Stomach (tissue), 9 donors: ENCODE data around the gene FAM151A. TPM values are rescaled to one million over a fixed set of nuclear protein-coding genes. Genes with fewer than 3 reads are reported as not detected.

Experiments
- DNase-seq, 2 donors: peaks; one replicate each; pipeline versions ENCODE4 v3.0.0 to v3.0.0-alpha.2; 2013 to 2019
- H3K27ac ChIP-seq, 5 donors: fragments of 200-600 bp in 4 of 5; sonication (generic) in 4 of 5; one replicate each; pipeline ENCODE4 v1.5.1; 2013 to 2019; ENCODE audit warnings: mild to moderate bottlenecking in 1 of 5, moderate library complexity in 1 of 5
- H3K27me3 ChIP-seq, 3 donors: fragments of 200-600 bp; sonication (generic); one replicate each; pipeline ENCODE4 v1.5.1; 2017 to 2019; ENCODE audit warnings: mixed run types in 1 of 3
- H3K36me3 ChIP-seq, 4 donors: fragments of 200-600 bp; sonication (generic); 1 replicate in 3 of 4; 2 replicates in 1 of 4; pipeline ENCODE4 v1.5.1; 2016 to 2019
- H3K4me1 ChIP-seq, 4 donors: fragments of 200-600 bp; sonication (generic); one replicate each; pipeline ENCODE4 v1.5.1; 2016 to 2019
- H3K4me3 ChIP-seq, 4 donors: fragments of 200-600 bp; sonication (generic) in 3 of 4; one replicate each; pipeline ENCODE4 v1.5.1; 2016 to 2019; ENCODE audit warnings: mild to moderate bottlenecking in 1 of 4
- H3K9me3 ChIP-seq, 4 donors: fragments of 200-600 bp; sonication (generic); one replicate each; pipeline ENCODE4 v1.5.1; 2016 to 2019
- EP300 ChIP-seq: sonication (generic); formaldehyde crosslinking; IDR thresholded peaks from one replicate; pipeline ENCODE4 v1.6.1; 2017; ENCODE audit warnings: antibody characterized with exemption
- POLR2A ChIP-seq, 4 donors: fragments of 450-650 bp; IDR thresholded peaks; one replicate each; pipeline ENCODE4 v1.6.1; 2016; ENCODE audit warnings: antibody characterized with exemption in 4 of 4, control low read depth in 2 of 4, mild to moderate bottlenecking in 1 of 4, moderate library complexity in 1 of 4
- POLR2AphosphoS5 ChIP-seq, 3 donors: sonication (generic); formaldehyde crosslinking; IDR thresholded peaks; one replicate each; pipeline ENCODE4 v1.6.1; 2016; ENCODE audit warnings: antibody characterized with exemption in 3 of 3
- WGBS, 5 donors: extraction: QIAGEN DNeasy Blood & Tissue Kit in 3 of 5; methylation state at CpG; one replicate each; pipeline versions ENCODE4 v1.1.5 to v1.1.7; 2013 to 2018; 5-methylcytosine and 5-hydroxymethylcytosine counted together
- intact Hi-C: fragments of 100-400 bp; cut with DNase I; formaldehyde crosslinking; loops from one replicate; pipeline ENCODE4 v1.15.1; 2023; ENCODE audit warnings: low total_unique reads
- polyA plus RNA-seq, 3 donors: library from polyadenylated mRNA; stranded (reverse); fragments of 200-250 nt; gene quantifications; one replicate each; pipeline ENCODE4 v1.2.3, GENCODE V29; 2013
- total RNA-seq, 5 donors: library from RNA; depleted of rRNA; stranded (reverse); fragments of >200 nt; gene quantifications; one replicate each; pipeline versions ENCODE4 v1.1.0 to v1.2.3, GENCODE V29; 2014 to 2016
- TF ChIP-seq, protein P1 (sequence below), 7 experiments: fragments of 450-650 bp in 4 of 7; fragments of 200-600 bp in 3 of 7; sonication (generic) in 3 of 7; IDR thresholded peaks; one replicate each; pipeline ENCODE4 v1.5.1; 2016 to 2019; ENCODE audit warnings: antibody characterized with exemption in 7 of 7, control low read depth in 2 of 7, mild to moderate bottlenecking in 1 of 7
- donor health status: healthy with polysubstance abuse.
- donor health status: Bipolar disorder and iron deficiency.
- donor health status: healthy.

The FAM151A gene
- total and polyA plus RNA-seq, 8 donors, result 0.15 to 0.73 (median 0.25) TPM; not detected in 5

DNA sequence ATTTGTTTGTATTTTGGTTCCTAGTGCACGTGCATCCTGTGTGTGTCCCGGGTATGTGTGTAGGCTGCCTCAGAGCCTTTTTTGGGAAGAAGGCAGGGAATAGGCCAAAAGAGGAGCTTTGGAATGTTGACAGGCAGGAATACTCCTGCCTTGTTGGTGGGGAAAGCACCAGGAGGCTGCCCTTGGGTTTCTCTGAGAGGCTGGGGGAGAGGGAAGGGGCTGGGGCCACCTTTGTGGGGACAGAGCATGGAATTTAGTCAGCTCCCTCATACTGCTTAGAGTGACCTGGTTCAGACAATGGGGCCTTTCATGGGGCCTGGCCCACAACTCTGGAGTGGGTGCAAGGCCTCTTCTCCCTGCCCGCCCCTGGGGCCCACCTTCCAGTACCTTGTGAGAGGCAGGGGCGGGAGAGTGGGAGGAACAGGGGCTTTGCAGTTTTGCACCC is 44.0 kb downstream of the FAM151A start:
- no peaks in the 10 kb centered on the region for H3K27me3 ChIP-seq
- intact Hi-C loops, result no loop called here
- no peak overlapping the region for H3K4me3 ChIP-seq
- WGBS, 5 donors, result 26 to 65% (median 51%) methylated on average over 2 to 4 of the region's 4 CpGs
- peak overlapping the region; percentile 43 to 89 (median 85) for H3K27ac ChIP-seq
- H3K36me3 ChIP-seq, result no peaks in the 10 kb centered on the region
- TF ChIP-seq EP300 (no peak), POLR2AphosphoS5 (IDR thresholded peaks at IDR 0.05) (no peak), POLR2A (IDR thresholded peaks at IDR 0.05) (no peak)
- TF ChIP-seq, protein P1, sequence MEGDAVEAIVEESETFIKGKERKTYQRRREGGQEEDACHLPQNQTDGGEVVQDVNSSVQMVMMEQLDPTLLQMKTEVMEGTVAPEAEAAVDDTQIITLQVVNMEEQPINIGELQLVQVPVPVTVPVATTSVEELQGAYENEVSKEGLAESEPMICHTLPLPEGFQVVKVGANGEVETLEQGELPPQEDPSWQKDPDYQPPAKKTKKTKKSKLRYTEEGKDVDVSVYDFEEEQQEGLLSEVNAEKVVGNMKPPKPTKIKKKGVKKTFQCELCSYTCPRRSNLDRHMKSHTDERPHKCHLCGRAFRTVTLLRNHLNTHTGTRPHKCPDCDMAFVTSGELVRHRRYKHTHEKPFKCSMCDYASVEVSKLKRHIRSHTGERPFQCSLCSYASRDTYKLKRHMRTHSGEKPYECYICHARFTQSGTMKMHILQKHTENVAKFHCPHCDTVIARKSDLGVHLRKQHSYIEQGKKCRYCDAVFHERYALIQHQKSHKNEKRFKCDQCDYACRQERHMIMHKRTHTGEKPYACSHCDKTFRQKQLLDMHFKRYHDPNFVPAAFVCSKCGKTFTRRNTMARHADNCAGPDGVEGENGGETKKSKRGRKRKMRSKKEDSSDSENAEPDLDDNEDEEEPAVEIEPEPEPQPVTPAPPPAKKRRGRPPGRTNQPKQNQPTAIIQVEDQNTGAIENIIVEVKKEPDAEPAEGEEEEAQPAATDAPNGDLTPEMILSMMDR (IDR thresholded peaks at IDR 0.05), result no peak
- no peaks in the 10 kb centered on the region for H3K9me3 ChIP-seq
- DNase-seq, result peak in 1 of 2 donors; percentile 50
- H3K4me1 ChIP-seq, result peaks cover 26 to 76% (median 44%) of the 10 kb centered on the region in 4 donors

- peak overlapping the region; percentile 59 to 89 (median 66) for H3K27ac ChIP-seq
- intact Hi-C loops, result no loop called here
Observed at GRCh38 chr1:54577612-54578011, 45.7 kb downstream of the FAM151A start.

DNA sequence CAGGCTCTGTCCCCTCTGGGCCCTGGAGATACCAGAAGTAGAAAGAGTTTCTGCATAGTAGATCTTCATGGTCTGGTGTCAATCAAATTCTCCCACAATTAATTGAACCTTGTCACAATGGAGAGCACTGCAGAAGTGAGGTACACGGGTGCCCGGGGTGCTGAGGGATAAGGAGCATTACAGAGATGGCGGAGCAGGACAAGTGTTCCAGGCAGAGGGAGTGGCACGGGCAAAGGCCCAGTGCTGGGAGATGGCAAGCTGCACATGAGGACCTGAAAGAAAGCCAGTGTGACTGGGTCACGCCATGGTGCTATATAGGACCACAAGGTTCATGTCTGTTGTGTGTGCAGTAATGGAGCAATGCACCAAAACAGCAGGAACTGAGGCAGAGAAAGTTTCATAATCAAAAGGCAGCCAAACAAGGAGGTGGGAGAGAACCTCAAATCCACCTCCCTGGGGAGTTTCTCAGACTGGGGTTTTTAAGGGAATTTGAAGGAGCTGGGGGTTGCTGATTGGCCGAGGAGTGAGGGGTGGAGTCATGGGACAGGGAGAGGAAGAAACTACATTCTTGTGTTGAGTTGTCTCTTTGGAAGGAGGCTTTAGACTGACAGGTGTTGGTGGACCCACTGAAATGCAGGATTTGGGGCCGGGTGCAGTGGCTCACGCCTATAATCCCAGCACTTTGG is 47.6 kb downstream of the FAM151A start:
- no peaks in the 10 kb centered on the region for H3K27me3 ChIP-seq
- no peak overlapping the region for H3K4me3 ChIP-seq
- H3K36me3 ChIP-seq, result no peaks in the 10 kb centered on the region
- H3K4me1 ChIP-seq, result peaks cover 22 to 60% (median 39%) of the 10 kb centered on the region in 4 donors
- 89 to 94% (median 92%) methylated on average over 8 of the region's 8 CpGs for WGBS, 5 donors
- intact Hi-C loops, result no loop called here
- no peak overlapping the region for H3K27ac ChIP-seq
- no peaks in the 10 kb centered on the region for H3K9me3 ChIP-seq
- no peak for DNase-seq
- TF ChIP-seq EP300, result no peak
- no peak for TF ChIP-seq POLR2AphosphoS5 (IDR thresholded peaks at IDR 0.05)
- TF ChIP-seq, protein P1 (IDR thresholded peaks at IDR 0.05), result no peak
- TF ChIP-seq POLR2A (IDR thresholded peaks at IDR 0.05), result no peak

More at GRCh38 chr1:54577612-54578011, 45.7 kb downstream of the FAM151A start:
- TF ChIP-seq, protein P1 (IDR thresholded peaks at IDR 0.05), result no peak
- TF ChIP-seq POLR2AphosphoS5 (IDR thresholded peaks at IDR 0.05), result peak in 2 of 3 donors; percentile 11 to 19
- Histone ChIP-seq H3K9me3 (no peaks in the 10 kb centered on the region), H3K4me1 (peaks cover 26 to 60% (median 43%) of the 10 kb centered on the region in 4 donors), H3K27me3 (no peaks in the 10 kb centered on the region), H3K36me3 (no peaks in the 10 kb centered on the region), H3K4me3 (no peak overlapping the region)
- DNase-seq, result peak; percentile 89 to 93
- 13 to 38% (median 26%) methylated on average over 6 of the region's 6 CpGs for WGBS, 5 donors

- no peak overlapping the region for H3K4me3 ChIP-seq
- WGBS, 5 donors, result 90 to 94% (median 91%) methylated on average over 3 of the region's 3 CpGs
- intact Hi-C loops, result no loop called here
- no peaks in the 10 kb centered on the region for H3K36me3 ChIP-seq
- no peak for TF ChIP-seq POLR2A (IDR thresholded peaks at IDR 0.05)
- TF ChIP-seq, protein P1 (IDR thresholded peaks at IDR 0.05), result no peak
- no peak for TF ChIP-seq EP300
- TF ChIP-seq POLR2AphosphoS5 (IDR thresholded peaks at IDR 0.05), result no peak
- H3K27ac ChIP-seq, result no peak overlapping the region
- no peaks in the 10 kb centered on the region for H3K27me3 ChIP-seq
- H3K9me3 ChIP-seq, result no peaks in the 10 kb centered on the region
- no peak for DNase-seq
- H3K4me1 ChIP-seq, result peaks cover 18 to 56% (median 36%) of the 10 kb centered on the region in 4 donors
Observed at GRCh38 chr1:54575161-54575560, 48.2 kb downstream of the FAM151A start.
